HEK293T (cell line): ENCODE measurements around the gene CDKN1B.

Experiments used
- CTBP1 ChIP-seq: fragments of 450-650 bp; IDR thresholded peaks from 2 replicates; pipeline ENCODE4 v1.6.1; 2016; ENCODE audit warnings: borderline replicate concordance
- FOXA1 ChIP-seq: fragments of 450-650 bp; IDR thresholded peaks from 2 replicates; pipeline ENCODE4 v1.6.1; 2016; ENCODE audit warnings: mild to moderate bottlenecking
- HDGF ChIP-seq: fragments of 450-650 bp; IDR thresholded peaks from 2 replicates; pipeline ENCODE4 v1.6.1; 2017; ENCODE audit warnings: antibody characterized with exemption, borderline replicate concordance
- LEF1 ChIP-seq: fragments of 450-650 bp; IDR thresholded peaks from 2 replicates; pipeline ENCODE4 v1.6.1; 2017; ENCODE audit warnings: mild to moderate bottlenecking, borderline replicate concordance
- SP1 ChIP-seq: fragments of 450-650 bp; IDR thresholded peaks from 2 replicates; pipeline ENCODE4 v1.6.1; 2017
- TARDBP ChIP-seq: fragments of 450-650 bp; IDR thresholded peaks from 2 replicates; pipeline ENCODE4 v1.6.1; 2016
- ZNF384 ChIP-seq: fragments of 450-650 bp; IDR thresholded peaks from 2 replicates; pipeline ENCODE4 v1.6.1; 2016

GRCh38 chr12:12693111-12693671 is 24.0 kb upstream of the CDKN1B start:
- TF ChIP-seq SP1 (no peak), HDGF (no peak), LEF1 (no peak), TARDBP (no peak), FOXA1 (no peak), ZNF384 (no peak), CTBP1 (no peak)
